ENCODE data around the gene KLK5.

KLK5 gene

GRCh38 chr19:50952910-50953309, at the start of gene KLK5:
KLK5 (minus strand) TSS chr19:50953038; CDS start chr19:50952657, 381 bp downstream.
- no peak for DNase-seq
- Histone ChIP-seq H2AFZ (ENCODE audit: low read length) (no peak within 1 kb of the TSS), H3K27ac (ENCODE audit: low read length) (no peak within 1 kb of the TSS), H3K9ac (ENCODE audit: low read length) (no peak within 1 kb of the TSS), H3K27me3 (replicated peaks; ENCODE audit: insufficient read depth, low read length) (peaks cover 35% of the 10 kb centered on the region), H3K4me1 (ENCODE audit: low read length) (no peaks in the 10 kb centered on the region), H3K36me3 (replicated peaks; ENCODE audit: insufficient read depth, low read length) (no peaks in the 10 kb centered on the region), H3K9me3 (replicated peaks; ENCODE audit: insufficient read depth, low read length) (no peaks in the 10 kb centered on the region), H3F3A (ENCODE audit: insufficient read depth, low read length) (no peaks in the 10 kb centered on the region), H3K4me3 (ENCODE audit: low read length) (no peak within 1 kb of the TSS), H3K79me2 (ENCODE audit: low read length) (no peaks in the 10 kb centered on the region), H3K9me2 (replicated peaks; ENCODE audit: insufficient read depth, low read length) (no peaks in the 10 kb centered on the region), H3K4me2 (ENCODE audit: low read depth, low read length) (no peak within 1 kb of the TSS), H4K20me1 (ENCODE audit: insufficient read depth, low read length) (no peaks in the 10 kb centered on the region)
- TF ChIP-seq EZH2 (optimal IDR thresholded peaks at IDR 0.05; ENCODE audit: low read depth, low read length) (no peak), CTCF (IDR thresholded peaks at IDR 0.05; ENCODE audit: low read length) (no peak), EZH2phosphoT487 (IDR thresholded peaks at IDR 0.05; ENCODE audit: low read length) (no peak)

- Histone ChIP-seq H4K20me1 (ENCODE audit: insufficient read depth, low read length) (no peaks in the 10 kb centered on the region), H2AFZ (ENCODE audit: low read length) (no peak overlapping the region), H3K27me3 (replicated peaks; ENCODE audit: insufficient read depth, low read length) (peaks cover 6% of the 10 kb centered on the region; the same call in 1 of the 2 replicates), H3F3A (ENCODE audit: insufficient read depth, low read length) (no peaks in the 10 kb centered on the region), H3K27ac (ENCODE audit: low read length) (no peak overlapping the region), H3K9ac (ENCODE audit: low read length) (no peak overlapping the region), H3K9me3 (replicated peaks; ENCODE audit: insufficient read depth, low read length) (no peaks in the 10 kb centered on the region; the same call in 1 of the 2 replicates), H3K4me1 (ENCODE audit: low read length) (no peaks in the 10 kb centered on the region), H3K9me2 (replicated peaks; ENCODE audit: insufficient read depth, low read length) (no peaks in the 10 kb centered on the region), H3K4me2 (ENCODE audit: low read depth, low read length) (no peak overlapping the region), H3K36me3 (replicated peaks; ENCODE audit: insufficient read depth, low read length) (no peaks in the 10 kb centered on the region), H3K79me2 (ENCODE audit: low read length) (no peaks in the 10 kb centered on the region), H3K4me3 (ENCODE audit: low read length) (no peak overlapping the region)
- TF ChIP-seq EZH2 (optimal IDR thresholded peaks at IDR 0.05; ENCODE audit: low read depth, low read length), result no peak
- TF ChIP-seq EZH2phosphoT487 (IDR thresholded peaks at IDR 0.05; ENCODE audit: low read length), result no peak
- TF ChIP-seq CTCF (IDR thresholded peaks at IDR 0.05; ENCODE audit: low read length), result no peak
- DNase-seq, result no peak
These were observed 49.3 kb upstream of the KLK5 start for GRCh38 chr19:51002089-51002532.

GRCh38 chr19:51001515-51001914, 48.7 kb upstream of the KLK5 start, which contains the start of gene KLK8:
KLK8 (minus strand) TSS chr19:51001604; CDS start chr19:51001167, 437 bp downstream.
- no peak within 1 kb of the TSS for H3K4me3 ChIP-seq (ENCODE audit: low read length)
- TF ChIP-seq EZH2 (optimal IDR thresholded peaks at IDR 0.05; ENCODE audit: low read depth, low read length), result no peak
- TF ChIP-seq CTCF (IDR thresholded peaks at IDR 0.05; ENCODE audit: low read length), result no peak
- TF ChIP-seq EZH2phosphoT487 (IDR thresholded peaks at IDR 0.05; ENCODE audit: low read length), result no peak
- no peak within 1 kb of the TSS for H3K27ac ChIP-seq (ENCODE audit: low read length)
- H2AFZ ChIP-seq (ENCODE audit: low read length), result no peak within 1 kb of the TSS
- H3K4me1 ChIP-seq (ENCODE audit: low read length), result no peaks in the 10 kb centered on the region
- no peaks in the 10 kb centered on the region for H3K36me3 ChIP-seq (replicated peaks; ENCODE audit: insufficient read depth, low read length)
- H3F3A ChIP-seq (ENCODE audit: insufficient read depth, low read length), result no peaks in the 10 kb centered on the region
- no peak within 1 kb of the TSS for H3K4me2 ChIP-seq (ENCODE audit: low read depth, low read length)
- H3K9me3 ChIP-seq (replicated peaks; ENCODE audit: insufficient read depth, low read length), result no peaks in the 10 kb centered on the region; the same call in 1 of the 2 replicates
- H4K20me1 ChIP-seq (ENCODE audit: insufficient read depth, low read length), result no peaks in the 10 kb centered on the region
- no peak for DNase-seq
- peaks cover 6% of the 10 kb centered on the region; the same call in 1 of the 2 replicates for H3K27me3 ChIP-seq (replicated peaks; ENCODE audit: insufficient read depth, low read length)
- no peaks in the 10 kb centered on the region for H3K79me2 ChIP-seq (ENCODE audit: low read length)
- no peak within 1 kb of the TSS for H3K9ac ChIP-seq (ENCODE audit: low read length)
- no peaks in the 10 kb centered on the region for H3K9me2 ChIP-seq (replicated peaks; ENCODE audit: insufficient read depth, low read length)

Measured in MM.1S (cell line).